DND-41 (cell line): ENCODE measurements around the gene CLEC2D.

Experiments used
- EZH2 ChIP-seq: IDR thresholded peaks from 3 replicates; pipeline ENCODE4 v1.6.1; 2012; ENCODE audit warnings: borderline replicate concordance, low read depth, mild to moderate bottlenecking, moderate library complexity, low read length, inconsistent platforms; ENCODE audit not compliant: severe bottlenecking
- TF ChIP-seq, protein P1 (sequence below): IDR thresholded peaks from 2 replicates; pipeline ENCODE4 v1.5.1; 2012; ENCODE audit warnings: borderline replicate concordance, low read length, moderate library complexity, mild to moderate bottlenecking; ENCODE audit not compliant: poor library complexity, severe bottlenecking; ENCODE audit errors: extremely low read depth

DNA sequence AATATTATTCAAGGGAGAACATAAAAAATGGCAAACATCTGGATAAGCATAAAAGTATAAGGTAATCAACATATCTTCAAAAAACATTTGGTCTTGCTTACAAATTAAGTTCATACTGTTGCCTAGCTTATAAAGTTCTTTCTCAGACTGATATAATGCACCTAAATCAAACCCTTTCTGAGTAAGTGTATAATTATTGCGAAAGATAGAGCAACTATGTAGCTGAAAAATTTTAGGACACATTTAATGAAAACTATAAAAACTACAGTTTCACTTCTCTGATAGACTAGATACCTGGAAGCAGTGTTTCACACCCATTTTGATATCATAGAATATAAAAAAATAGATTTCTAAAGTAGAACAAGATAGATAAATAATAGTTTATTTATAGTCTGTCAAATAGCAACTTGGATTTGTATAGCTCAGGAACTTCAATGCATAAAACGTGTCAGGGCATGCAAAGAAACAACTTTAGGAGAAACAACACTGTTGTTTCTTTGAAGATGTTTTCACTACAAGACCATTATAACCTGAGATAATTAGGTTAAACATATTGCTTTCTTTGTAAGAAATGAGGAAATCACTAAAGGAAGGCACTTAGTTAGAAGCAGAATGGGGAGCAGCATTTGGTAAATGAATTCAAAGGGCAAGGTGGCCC lies 55.8 kb downstream of the CLEC2D start:
- TF ChIP-seq, protein P1, sequence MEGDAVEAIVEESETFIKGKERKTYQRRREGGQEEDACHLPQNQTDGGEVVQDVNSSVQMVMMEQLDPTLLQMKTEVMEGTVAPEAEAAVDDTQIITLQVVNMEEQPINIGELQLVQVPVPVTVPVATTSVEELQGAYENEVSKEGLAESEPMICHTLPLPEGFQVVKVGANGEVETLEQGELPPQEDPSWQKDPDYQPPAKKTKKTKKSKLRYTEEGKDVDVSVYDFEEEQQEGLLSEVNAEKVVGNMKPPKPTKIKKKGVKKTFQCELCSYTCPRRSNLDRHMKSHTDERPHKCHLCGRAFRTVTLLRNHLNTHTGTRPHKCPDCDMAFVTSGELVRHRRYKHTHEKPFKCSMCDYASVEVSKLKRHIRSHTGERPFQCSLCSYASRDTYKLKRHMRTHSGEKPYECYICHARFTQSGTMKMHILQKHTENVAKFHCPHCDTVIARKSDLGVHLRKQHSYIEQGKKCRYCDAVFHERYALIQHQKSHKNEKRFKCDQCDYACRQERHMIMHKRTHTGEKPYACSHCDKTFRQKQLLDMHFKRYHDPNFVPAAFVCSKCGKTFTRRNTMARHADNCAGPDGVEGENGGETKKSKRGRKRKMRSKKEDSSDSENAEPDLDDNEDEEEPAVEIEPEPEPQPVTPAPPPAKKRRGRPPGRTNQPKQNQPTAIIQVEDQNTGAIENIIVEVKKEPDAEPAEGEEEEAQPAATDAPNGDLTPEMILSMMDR = no peak
- TF ChIP-seq EZH2 = no peak
